IMR-90 (cell line): ENCODE measurements around the gene BLTP1. TPM values are rescaled to one million over a fixed set of nuclear protein-coding genes. Genes with fewer than 3 reads are reported as not detected.

Experiments used
- ATAC-seq: fragments of 200-7000 bp; cut with Tn5 transposase; 2 replicates; pipeline ENCODE4 v1.9.1; 2020; ENCODE audit warnings: low read depth, mild to moderate bottlenecking, moderate library complexity
- BruUV-seq: library from RNA; stranded (reverse); fragments of 400-500 nt; replicated peaks from 2 replicates; lab custom pipeline; 2021; lab: Mats Ljungman, UMichigan
- CTCF ChIA-PET: fragments of 300-600 bp; formaldehyde crosslinking; extraction: SDS; loops from one replicate; lab custom pipeline; 2021; ENCODE audit warnings: antibody characterized with exemption; lab: Yijun Ruan, JAX
- POLR2A ChIA-PET: fragments of 300-600 bp; sonication (Branson Sonifier 250); formaldehyde crosslinking; loops from one replicate; lab custom pipeline; 2022; ENCODE audit warnings: antibody characterized with exemption; ENCODE audit not compliant: unreplicated experiment; lab: Charles Lee
- DNase-seq: peaks from one replicate; pipeline ENCODE4 v3.0.0; 2013
- H2AFZ ChIP-seq: replicated peaks from 2 replicates; pipeline ENCODE3; 2013; ENCODE audit warnings: low read length, mild to moderate bottlenecking; ENCODE audit not compliant: poor library complexity
- H2AK5ac ChIP-seq: 2 replicates; pipeline ENCODE4 v1.6.1; 2013; ENCODE audit warnings: low read depth, low read length, inconsistent platforms
- H2AK9ac ChIP-seq: replicated peaks from 2 replicates; pipeline ENCODE3; 2013; ENCODE audit warnings: mild to moderate bottlenecking, low read depth, low read length, moderate library complexity; ENCODE audit not compliant: poor library complexity
- H2BK120ac ChIP-seq: 2 replicates; pipeline ENCODE4 v1.6.1; 2013; ENCODE audit warnings: low read depth, low read length, inconsistent platforms
- H2BK15ac ChIP-seq: 3 replicates; pipeline ENCODE4 v1.6.1; 2013; ENCODE audit warnings: low read depth, low read length, inconsistent platforms
- H2BK20ac ChIP-seq: 2 replicates; pipeline ENCODE4 v1.6.1; 2013; ENCODE audit warnings: low read depth, mild to moderate bottlenecking, inconsistent platforms, low read length, moderate library complexity
- H2BK5ac ChIP-seq: 2 replicates; pipeline ENCODE4 v1.6.1; 2013; ENCODE audit warnings: mild to moderate bottlenecking, low read depth, low read length, inconsistent platforms; ENCODE audit not compliant: poor library complexity, severe bottlenecking
- H3K14ac ChIP-seq: replicated peaks from 2 replicates; pipeline ENCODE4 v1.6.1; 2013; ENCODE audit warnings: low read depth, low read length, inconsistent platforms
- H3K18ac ChIP-seq: 2 replicates; pipeline ENCODE4 v1.6.1; 2013; ENCODE audit warnings: low read depth, low read length, control low read depth
- H3K23ac ChIP-seq: 2 replicates; pipeline ENCODE4 v1.6.1; 2013; ENCODE audit warnings: low read depth, low read length, inconsistent platforms
- H3K27ac ChIP-seq: 2 replicates; pipeline ENCODE4 v1.5.1; 2013; ENCODE audit warnings: mild to moderate bottlenecking, control low read depth, low read length; ENCODE audit not compliant: insufficient read depth
- H3K27me3 ChIP-seq: 2 replicates; pipeline ENCODE4 v1.6.1; 2013; ENCODE audit warnings: low read length; ENCODE audit not compliant: control insufficient read depth, insufficient read depth
- H3K36me3 ChIP-seq: 2 replicates; pipeline ENCODE4 v1.6.1; 2013; ENCODE audit warnings: low read length, mixed read lengths; ENCODE audit not compliant: control insufficient read depth, insufficient read depth
- H3K4ac ChIP-seq: 2 replicates; pipeline ENCODE4 v1.6.1; 2013; ENCODE audit warnings: low read depth, low read length, inconsistent platforms
- H3K4me1 ChIP-seq: 2 replicates; pipeline ENCODE4 v1.6.1; 2013; ENCODE audit warnings: low read length, mixed read lengths; ENCODE audit not compliant: control insufficient read depth, insufficient read depth
- H3K4me2 ChIP-seq: 2 replicates; pipeline ENCODE4 v1.6.1; 2013; ENCODE audit warnings: low read depth, mild to moderate bottlenecking, control low read depth, low read length, moderate library complexity
- H3K4me3 ChIP-seq: 2 replicates; pipeline ENCODE4 v1.5.1; 2013; ENCODE audit warnings: low read depth, mild to moderate bottlenecking, control low read depth, low read length, moderate library complexity; ENCODE audit not compliant: insufficient read depth
- H3K56ac ChIP-seq: 2 replicates; pipeline ENCODE4 v1.6.1; 2013; ENCODE audit warnings: low read length, inconsistent platforms; ENCODE audit not compliant: insufficient read depth; ENCODE audit errors: extremely low read depth
- H3K79me1 ChIP-seq, 2 experiments: 2 replicates each; pipeline ENCODE4 v1.6.1; 2013; ENCODE audit warnings: low read length in 2 of 2, inconsistent platforms in 1 of 2, low read depth in 1 of 2
- H3K9ac ChIP-seq: 2 replicates; pipeline ENCODE4 v1.6.1; 2013; ENCODE audit warnings: low read depth, low read length, control low read depth
- H3K9me1 ChIP-seq: 2 replicates; pipeline ENCODE4 v1.6.1; 2013; ENCODE audit warnings: low read length, inconsistent platforms; ENCODE audit not compliant: insufficient read depth
- H3K9me3 ChIP-seq: 2 replicates; pipeline ENCODE4 v1.6.1; 2013; ENCODE audit warnings: low read length; ENCODE audit not compliant: control insufficient read depth, insufficient read depth
- H4K20me1 ChIP-seq: 2 replicates; pipeline ENCODE4 v1.6.1; 2013; ENCODE audit warnings: low read length, inconsistent platforms; ENCODE audit not compliant: insufficient read depth
- H4K5ac ChIP-seq: 2 replicates; pipeline ENCODE4 v1.6.1; 2013; ENCODE audit warnings: mild to moderate bottlenecking, low read depth, low read length, control low read depth
- H4K8ac ChIP-seq, 2 experiments: 2 replicates each; pipeline ENCODE4 v1.6.1; 2013; ENCODE audit warnings: low read depth in 2 of 2, low read length in 2 of 2, control low read depth in 1 of 2, inconsistent platforms in 1 of 2
- H4K91ac ChIP-seq: 2 replicates; pipeline ENCODE4 v1.6.1; 2013; ENCODE audit warnings: low read depth, low read length, inconsistent platforms; ENCODE audit not compliant: insufficient read depth
- BHLHE40 ChIP-seq: fragments of 150-350 bp; IDR thresholded peaks from 2 replicates; pipeline ENCODE4 v1.6.1; 2016; ENCODE audit warnings: mild to moderate bottlenecking, low read depth, low read length
- CEBPB ChIP-seq: IDR thresholded peaks from 2 replicates; pipeline ENCODE4 v1.6.1; 2012; ENCODE audit warnings: low read depth, low read length, improper control_type of control experiment
- CHD1 ChIP-seq: IDR thresholded peaks from 2 replicates; pipeline ENCODE4 v1.6.1; 2012; ENCODE audit warnings: low read depth, low read length, improper control_type of control experiment
- CTCF ChIP-seq: conservative IDR thresholded peaks from 2 replicates; pipeline ENCODE4 v1.5.1; 2012; ENCODE audit warnings: mild to moderate bottlenecking, low read depth, low read length, improper control_type of control experiment
- ELK1 ChIP-seq: fragments of 150-350 bp; IDR thresholded peaks from 2 replicates; pipeline ENCODE4 v1.6.1; 2016; ENCODE audit warnings: low read depth, mild to moderate bottlenecking, low read length, moderate library complexity, borderline replicate concordance
- FOS ChIP-seq: fragments of 150-350 bp; IDR thresholded peaks from 2 replicates; pipeline ENCODE4 v1.6.1; 2016; ENCODE audit warnings: low read depth, low read length
- MAFK ChIP-seq: IDR thresholded peaks from 2 replicates; pipeline ENCODE4 v1.6.1; 2012; ENCODE audit warnings: low read depth, low read length, improper control_type of control experiment
- MAZ ChIP-seq: IDR thresholded peaks from 2 replicates; pipeline ENCODE4 v1.6.1; 2012; ENCODE audit warnings: low read depth, mild to moderate bottlenecking, low read length, improper control_type of control experiment, moderate library complexity, borderline replicate concordance
- MXI1 ChIP-seq: IDR thresholded peaks from 2 replicates; pipeline ENCODE4 v1.6.1; 2012; ENCODE audit warnings: low read depth, mild to moderate bottlenecking, low read length, moderate library complexity, borderline replicate concordance
- NFE2L2 ChIP-seq: fragments of 150-350 bp; IDR thresholded peaks from 2 replicates; pipeline ENCODE4 v1.6.1; 2016; ENCODE audit warnings: low read depth, mild to moderate bottlenecking, low read length
- POLR2A ChIP-seq: IDR thresholded peaks from 2 replicates; pipeline ENCODE4 v1.6.1; 2012; ENCODE audit warnings: mild to moderate bottlenecking, low read depth, low read length
- RAD21 ChIP-seq: IDR thresholded peaks from 2 replicates; pipeline ENCODE4 v1.6.1; 2012; ENCODE audit warnings: low read length, improper control_type of control experiment
- RCOR1 ChIP-seq: IDR thresholded peaks from 2 replicates; pipeline ENCODE4 v1.6.1; 2012; ENCODE audit warnings: mild to moderate bottlenecking, low read length, improper control_type of control experiment; ENCODE audit not compliant: insufficient replicate concordance
- RFX5 ChIP-seq: IDR thresholded peaks from 2 replicates; pipeline ENCODE4 v1.8.0; 2012; ENCODE audit warnings: low read depth, mild to moderate bottlenecking, low read length, moderate library complexity
- SMC3 ChIP-seq: fragments of 150-350 bp; IDR thresholded peaks from 2 replicates; pipeline ENCODE4 v1.6.1; 2016; ENCODE audit warnings: low read depth, mild to moderate bottlenecking, antibody characterized with exemption, low read length, moderate library complexity
- USF2 ChIP-seq: fragments of 150-350 bp; IDR thresholded peaks from 2 replicates; pipeline ENCODE4 v1.6.1; 2017; ENCODE audit warnings: mild to moderate bottlenecking, antibody characterized with exemption, low read length, low read depth
- WGBS, 2 experiments: methylation state at CpG; one replicate each; pipeline versions ENCODE4 v1.1.5 to v1.1.7; 2013; ENCODE audit warnings: missing lambda C conversion rate in 2 of 2; ENCODE audit not compliant: insufficient read length in 1 of 2; ENCODE audit errors: extremely low coverage in 2 of 2; 5-methylcytosine and 5-hydroxymethylcytosine counted together
- dilution Hi-C: fragments of 300-500 bp; cut with HindIII; formaldehyde crosslinking; loops from one replicate; pipeline ENCODE4 v1.14.3; 2018; ENCODE audit warnings: low sequenced_read_pairs; ENCODE audit not compliant: unreplicated experiment
- in situ Hi-C: fragments of 300-500 bp; cut with MboI; formaldehyde crosslinking; loops from 3 replicates; pipeline ENCODE4 v1.14.3; 2019; ENCODE audit warnings: low sequenced_read_pairs, inconsistent platforms, mixed read lengths
- intact Hi-C: fragments of 100-400 bp; cut with micrococcal nuclease; formaldehyde crosslinking; loops from 2 replicates; pipeline ENCODE4 v1.10.0; 2022
- polyA plus RNA-seq, 3 experiments: library from polyadenylated mRNA; depleted of rRNA; stranded (reverse); fragments of >200 nt; gene quantifications; 2 replicates each; pipeline ENCODE4 v1.2.3, GENCODE V29; 2012; ENCODE audit warnings: low replicate concordance in 1 of 3
- total RNA-seq: library from RNA; depleted of rRNA; stranded (reverse); fragments of >200 nt; gene quantifications from 2 replicates; pipeline ENCODE4 v1.2.3, GENCODE V29; 2012

The BLTP1 gene
- total and polyA plus RNA-seq, 2 of the 4 experiments (the other 2 are of a cell fraction), result 18.9 to 92.7 TPM

- H2BK120ac ChIP-seq, result no peak overlapping the region
- H3K23ac ChIP-seq, result 0 out of 2 replicates have a peak overlapping the region, but pooled peaks have one; percentile 73
- H3K9ac ChIP-seq, result no peak overlapping the region
- TF ChIP-seq BHLHE40 (no peak), FOS (no peak), USF2 (no peak), CEBPB (no peak), CTCF (no peak), NFE2L2 (no peak), RFX5 (no peak), CHD1 (no peak), RCOR1 (no peak), POLR2A (no peak), MAFK (no peak), MXI1 (no peak), ELK1 (no peak), MAZ (no peak), SMC3 (no peak), RAD21 (no peak)
- H4K8ac ChIP-seq, result no peak overlapping the region
- intact Hi-C loops (loop anchor here (5.0 kb wide), 1 partner anchor 218 kb away; the partner anchor contains the start of gene TRPC3), in situ Hi-C loops (no loop called here), dilution Hi-C loops (no loop called here)
- no TSS peak for BruUV-seq
- ATAC-seq (no peak), DNase-seq (no peak)
- H3K27me3 ChIP-seq, result no peaks in the 10 kb centered on the region
- ChIA-PET POLR2A (interaction anchor here (0.5 kb wide), 1 partner anchor 258 kb away, joined by 3 read pairs; no protein-coding TSS in a partner anchor), CTCF (no interaction called here)
- no peak overlapping the region for H3K14ac ChIP-seq
- peaks cover 4% of the 10 kb centered on the region; the same call in 1 of the 2 replicates for H3K9me1 ChIP-seq
- no CpG with 5 or more reads among the region's 1 CpG for WGBS, 2 experiments
- H3K4me3 ChIP-seq, result no peak overlapping the region
- H3K79me1 ChIP-seq, result peaks cover 0 to 24% of the 10 kb centered on the region in 2 experiments; a peak in 3 of 4 replicates
- no peak overlapping the region for H3K4me2 ChIP-seq
- no peak overlapping the region for H4K5ac ChIP-seq
- H2AK9ac ChIP-seq, result no peak overlapping the region
- no peak overlapping the region for H2AK5ac ChIP-seq
- no peaks in the 10 kb centered on the region for H3K9me3 ChIP-seq
- H4K91ac ChIP-seq, result no peak overlapping the region
- H3K4ac ChIP-seq, result no peak overlapping the region
- H2AFZ ChIP-seq, result no peak overlapping the region
- no peak overlapping the region for H2BK20ac ChIP-seq
- H3K18ac ChIP-seq, result no peak overlapping the region
- H3K27ac ChIP-seq, result no peak overlapping the region
- H3K4me1 ChIP-seq, result peaks cover 4% of the 10 kb centered on the region; the same call in 1 of the 2 replicates
- H4K20me1 ChIP-seq, result peaks cover 7% of the 10 kb centered on the region; the same call in 1 of the 2 replicates
- H2BK5ac ChIP-seq, result no peak overlapping the region
- no peak overlapping the region for H2BK15ac ChIP-seq
- no peaks in the 10 kb centered on the region for H3K36me3 ChIP-seq
- H3K56ac ChIP-seq, result no peak overlapping the region
These were observed 18.6 kb downstream of the BLTP1 start for GRCh38 chr4:122170775-122171174.
